ENCODE results near the gene DHDH.

DNA sequence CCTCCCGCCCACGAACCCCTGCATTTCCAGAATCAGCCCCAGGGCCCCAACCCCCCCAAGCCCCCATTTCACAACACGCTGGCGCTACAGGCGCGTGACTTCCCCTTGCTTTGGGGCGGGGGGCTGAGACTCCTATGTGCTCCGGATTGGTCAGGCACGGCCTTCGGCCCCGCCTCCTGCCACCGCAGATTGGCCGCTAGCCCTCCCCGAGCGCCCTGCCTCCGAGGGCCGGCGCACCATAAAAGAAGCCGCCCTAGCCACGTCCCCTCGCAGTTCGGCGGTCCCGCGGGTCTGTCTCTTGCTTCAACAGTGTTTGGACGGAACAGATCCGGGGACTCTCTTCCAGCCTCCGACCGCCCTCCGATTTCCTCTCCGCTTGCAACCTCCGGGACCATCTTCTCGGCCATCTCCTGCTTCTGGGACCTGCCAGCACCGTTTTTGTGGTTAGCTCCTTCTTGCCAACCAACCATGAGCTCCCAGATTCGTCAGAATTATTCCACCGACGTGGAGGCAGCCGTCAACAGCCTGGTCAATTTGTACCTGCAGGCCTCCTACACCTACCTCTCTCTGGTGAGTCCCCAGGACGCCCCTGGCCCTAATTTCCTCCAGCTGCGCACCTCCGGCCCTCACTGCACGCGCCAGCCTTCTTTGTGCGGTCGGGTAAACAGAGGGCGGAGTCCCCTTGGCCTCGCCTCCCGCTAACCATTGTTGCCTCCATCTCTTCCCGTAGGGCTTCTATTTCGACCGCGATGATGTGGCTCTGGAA is 31.7 kb downstream of the DHDH start, which contains the start of gene FTL:
- TF ChIP-seq, protein P1, sequence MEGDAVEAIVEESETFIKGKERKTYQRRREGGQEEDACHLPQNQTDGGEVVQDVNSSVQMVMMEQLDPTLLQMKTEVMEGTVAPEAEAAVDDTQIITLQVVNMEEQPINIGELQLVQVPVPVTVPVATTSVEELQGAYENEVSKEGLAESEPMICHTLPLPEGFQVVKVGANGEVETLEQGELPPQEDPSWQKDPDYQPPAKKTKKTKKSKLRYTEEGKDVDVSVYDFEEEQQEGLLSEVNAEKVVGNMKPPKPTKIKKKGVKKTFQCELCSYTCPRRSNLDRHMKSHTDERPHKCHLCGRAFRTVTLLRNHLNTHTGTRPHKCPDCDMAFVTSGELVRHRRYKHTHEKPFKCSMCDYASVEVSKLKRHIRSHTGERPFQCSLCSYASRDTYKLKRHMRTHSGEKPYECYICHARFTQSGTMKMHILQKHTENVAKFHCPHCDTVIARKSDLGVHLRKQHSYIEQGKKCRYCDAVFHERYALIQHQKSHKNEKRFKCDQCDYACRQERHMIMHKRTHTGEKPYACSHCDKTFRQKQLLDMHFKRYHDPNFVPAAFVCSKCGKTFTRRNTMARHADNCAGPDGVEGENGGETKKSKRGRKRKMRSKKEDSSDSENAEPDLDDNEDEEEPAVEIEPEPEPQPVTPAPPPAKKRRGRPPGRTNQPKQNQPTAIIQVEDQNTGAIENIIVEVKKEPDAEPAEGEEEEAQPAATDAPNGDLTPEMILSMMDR (conservative IDR thresholded peaks at IDR 0.05; ENCODE audit: low read length): no peak
- no peak for TF ChIP-seq EZH2phosphoT487 (IDR thresholded peaks at IDR 0.05; ENCODE audit: borderline replicate concordance, low read depth, low read length)
